ENCODE measurements around the gene ARFIP2.

DNA sequence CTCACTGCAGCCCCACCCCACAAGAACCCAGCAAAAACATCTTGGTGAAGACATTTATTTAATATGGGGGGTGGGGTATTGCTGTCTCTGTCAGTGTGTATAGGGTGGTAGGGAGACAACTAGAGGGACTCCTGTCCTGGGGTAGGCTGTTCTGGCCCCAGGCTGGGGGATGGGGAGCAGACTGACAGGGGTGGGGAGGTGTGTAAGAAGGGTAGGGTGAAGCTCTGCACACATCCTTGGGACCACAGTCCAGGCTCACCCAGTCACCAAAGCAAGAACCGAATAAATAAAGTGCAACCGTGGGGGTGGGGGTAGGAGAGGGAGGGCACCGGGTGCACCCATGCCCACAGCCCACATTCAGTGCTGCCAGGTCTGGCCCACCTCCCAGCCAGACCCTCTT lies 32.6 kb downstream of the ARFIP2 start:
- TF ChIP-seq POLR2AphosphoS5 (IDR thresholded peaks at IDR 0.05; ENCODE audit: borderline replicate concordance, low read depth, low read length) (no peak), EZH2 (IDR thresholded peaks at IDR 0.05) (no peak), FOXP2 (optimal IDR thresholded peaks at IDR 0.05; ENCODE audit: control extremely low read depth, extremely low read length, insufficient read depth) (no peak)

All from SK-N-MC (cell line).